ENCODE results near the gene CALM1.

The CALM1 gene

DNA sequence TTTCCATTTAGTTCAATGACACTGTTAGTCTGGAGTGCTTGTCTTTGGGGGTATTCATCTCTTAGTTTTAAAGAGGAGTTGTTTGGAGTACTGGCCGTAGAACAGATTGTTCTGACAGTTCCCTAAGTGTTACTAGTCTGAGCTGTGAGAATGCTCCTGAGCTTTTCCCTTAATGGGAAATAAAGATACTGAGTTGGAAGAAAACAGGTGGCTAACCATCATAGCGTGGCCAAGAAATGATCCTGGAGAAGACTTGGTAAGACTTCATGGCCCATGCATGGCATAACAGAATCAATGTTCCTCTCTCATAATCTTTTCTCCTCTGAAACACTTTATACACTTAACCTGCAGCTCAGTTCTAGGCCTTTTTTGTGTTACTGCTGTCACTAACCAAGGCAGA lies 6.2 kb downstream of the CALM1 start:
- DNase-seq (ENCODE audit: extremely low spot score), result no peak
- CTCF ChIA-PET, result interaction anchor here (0.9 to 5.0 kb wide), 4 partner anchors 13 to 295 kb away, joined by 3 to 41 read pairs (median 13); no protein-coding TSS in a partner anchor
- POLR2A ChIA-PET, result no interaction called here
- TF ChIP-seq CTCF (IDR thresholded peaks at IDR 0.05; ENCODE audit: control extremely low read depth, extremely low read depth, low read depth, missing control alignments), result no peak

DNA sequence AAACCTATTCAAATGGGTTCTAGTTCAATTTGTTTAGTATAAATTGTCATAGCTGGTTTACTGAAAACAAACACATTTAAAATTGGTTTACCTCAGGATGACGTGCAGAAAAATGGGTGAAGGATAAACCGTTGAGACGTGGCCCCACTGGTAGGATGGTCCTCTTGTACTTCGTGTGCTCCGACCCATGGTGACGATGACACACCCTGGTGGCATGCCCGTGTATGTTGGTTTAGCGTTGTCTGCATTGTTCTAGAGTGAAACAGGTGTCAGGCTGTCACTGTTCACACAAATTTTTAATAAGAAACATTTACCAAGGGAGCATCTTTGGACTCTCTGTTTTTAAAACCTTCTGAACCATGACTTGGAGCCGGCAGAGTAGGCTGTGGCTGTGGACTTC lies 8.3 kb downstream of the CALM1 start:
- TF ChIP-seq CTCF (IDR thresholded peaks at IDR 0.05; ENCODE audit: control extremely low read depth, extremely low read depth, low read depth, missing control alignments), result no peak
- ChIA-PET POLR2A (interaction anchor here (0.7 to 1.4 kb wide), 3 partner anchors 9 to 353 kb away, joined by 3 to 4 read pairs (median 3); no protein-coding TSS in a partner anchor), CTCF (interaction anchor here (1.4 to 1.5 kb wide), 2 partner anchors 11 to 292 kb away, joined by 4 to 5 read pairs; no protein-coding TSS in a partner anchor)
- no peak for DNase-seq (ENCODE audit: extremely low spot score)

- CTCF ChIA-PET, result interaction anchor here (1.4 kb wide), 2 partner anchors 9 to 11 kb away, joined by 3 to 5 read pairs; partner anchors contain the start of gene CALM1
- DNase-seq (ENCODE audit: extremely low spot score), result no peak
- POLR2A ChIA-PET, result interaction anchor here (0.6 to 1.4 kb wide), 4 partner anchors 11 to 352 kb away, joined by 3 to 4 read pairs (median 3); no protein-coding TSS in a partner anchor
- no peak for TF ChIP-seq CTCF (IDR thresholded peaks at IDR 0.05; ENCODE audit: control extremely low read depth, extremely low read depth, low read depth, missing control alignments)
Observed at GRCh38 chr14:90405755-90406154, 8.9 kb downstream of the CALM1 start.

DNA sequence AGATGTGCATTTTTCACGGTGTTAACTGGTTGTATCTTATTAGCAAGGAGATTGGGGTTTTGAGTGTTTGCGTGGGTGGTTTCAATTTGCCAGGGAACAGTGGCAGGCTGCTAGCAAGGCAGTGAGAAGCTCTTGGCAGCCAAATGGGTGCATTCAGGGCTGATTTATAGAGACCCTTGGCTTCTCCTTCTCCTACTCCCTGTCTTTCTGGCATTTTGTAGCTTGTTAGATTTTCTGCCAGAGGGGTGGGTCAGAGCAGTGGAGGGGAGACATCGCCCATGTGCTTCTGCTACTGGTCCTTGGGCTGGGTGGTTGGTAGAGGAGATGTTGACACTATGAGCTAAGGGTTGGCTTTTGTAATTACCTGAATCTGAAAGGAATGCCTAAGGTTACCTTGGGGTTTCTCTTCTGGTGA lies 9.6 kb downstream of the CALM1 start:
- TF ChIP-seq CTCF (IDR thresholded peaks at IDR 0.05; ENCODE audit: control extremely low read depth, extremely low read depth, low read depth, missing control alignments), result no peak
- ChIA-PET CTCF (interaction anchor here (1.0 to 1.8 kb wide), 4 partner anchors 9 to 291 kb away, joined by 3 to 6 read pairs (median 4); partner anchors contain the start of gene CALM1), POLR2A (interaction anchor here (0.6 to 1.4 kb wide), 3 partner anchors 140 to 352 kb away, joined by 3 to 4 read pairs (median 3); no protein-coding TSS in a partner anchor)
- no peak for DNase-seq (ENCODE audit: extremely low spot score)

DNA sequence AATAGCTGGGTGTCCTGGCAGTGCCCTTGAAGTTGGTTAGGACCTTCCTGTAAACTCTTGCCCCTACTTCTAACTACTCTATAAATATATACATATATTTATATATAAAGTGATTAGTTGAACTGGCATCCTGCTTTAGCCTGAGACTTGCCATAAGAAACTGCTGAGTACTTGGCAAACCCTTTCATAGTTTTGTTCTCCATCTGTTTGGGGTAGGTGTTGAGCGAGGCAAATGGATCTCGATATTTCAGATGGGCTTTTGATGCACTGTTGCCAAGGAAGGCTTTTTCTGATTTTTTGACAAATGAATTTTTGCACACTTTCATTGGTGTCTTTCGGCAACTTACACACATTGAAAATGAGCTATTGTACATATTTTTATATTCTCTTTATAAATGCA lies 10.4 kb downstream of the CALM1 start:
- ChIA-PET POLR2A (interaction anchor here (0.9 kb wide), 1 partner anchor 26 kb away, joined by 3 read pairs; no protein-coding TSS in a partner anchor), CTCF (interaction anchor here (1.1 to 1.8 kb wide), 3 partner anchors 10 to 290 kb away, joined by 3 to 6 read pairs (median 4); partner anchors contain the start of gene CALM1)
- no peak for TF ChIP-seq CTCF (IDR thresholded peaks at IDR 0.05; ENCODE audit: control extremely low read depth, extremely low read depth, low read depth, missing control alignments)
- no peak for DNase-seq (ENCODE audit: extremely low spot score)

- ChIA-PET CTCF (interaction anchor here (0.9 to 2.8 kb wide), 4 partner anchors 9 to 350 kb away, joined by 3 to 25 read pairs (median 4); no protein-coding TSS in a partner anchor), POLR2A (interaction anchor here (1.4 kb wide), 1 partner anchor 11 kb away, joined by 5 read pairs; the partner anchor contains the start of gene CALM1)
Observed at GRCh38 chr14:90408713-90409112, 11.9 kb downstream of the CALM1 start.

More at GRCh38 chr14:90408713-90409112, 11.9 kb downstream of the CALM1 start:
- no peak for TF ChIP-seq CTCF (IDR thresholded peaks at IDR 0.05; ENCODE audit: control extremely low read depth, extremely low read depth, low read depth, missing control alignments)
- no peak for DNase-seq (ENCODE audit: extremely low spot score)

Measured in GM10248 (cell line).